Measurements from ENCODE around the gene KHDC4.

Gene KHDC4

GRCh38 chr1:155968670-155969069 is 34.5 kb upstream of the KHDC4 start:
- DNase-seq: no peak

DNA sequence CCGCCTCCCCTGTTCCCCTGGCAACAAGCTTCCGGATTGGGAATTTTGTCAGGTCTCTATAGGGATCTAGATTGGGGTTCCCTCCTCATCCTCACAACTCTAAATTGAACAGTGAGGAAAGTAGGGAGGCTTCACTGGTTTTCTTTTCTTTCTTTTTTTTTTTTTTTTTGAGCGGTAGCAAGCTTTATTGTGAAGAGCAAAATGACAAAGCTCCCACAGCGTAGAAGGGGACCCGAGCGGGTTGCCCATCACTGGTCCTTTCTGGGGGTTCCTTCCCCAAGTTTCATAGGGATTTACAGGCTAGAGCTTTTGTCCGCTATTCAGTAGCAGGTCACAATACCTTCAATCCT is 33.8 kb upstream of the KHDC4 start:
- no peak for DNase-seq

GRCh38 chr1:155967341-155968050 is 33.3 kb upstream of the KHDC4 start:
- no peak for DNase-seq

GRCh38 chr1:155966750-155967149 is 32.5 kb upstream of the KHDC4 start:
- no peak for DNase-seq

DNA sequence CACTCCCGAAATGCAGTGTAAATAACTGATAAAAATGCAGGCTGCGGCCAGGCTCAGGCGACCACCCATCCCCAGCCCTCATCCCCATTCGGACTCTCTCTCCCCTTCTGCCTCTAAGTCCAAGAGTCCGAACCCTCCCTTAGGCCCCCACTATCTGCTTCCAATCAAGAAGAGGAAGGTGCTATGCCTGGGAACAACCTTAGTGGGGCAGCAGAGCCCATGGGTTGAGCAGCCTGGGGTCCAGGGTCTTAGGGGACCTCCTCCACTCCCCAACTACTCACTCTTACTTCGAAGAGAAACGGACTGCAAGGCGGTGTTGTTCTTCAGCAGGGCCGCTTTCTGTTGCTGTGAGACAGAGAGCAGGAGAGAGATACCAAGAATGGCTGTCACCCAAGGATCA is 31.9 kb upstream of the KHDC4 start:
- no peak for DNase-seq

DNA sequence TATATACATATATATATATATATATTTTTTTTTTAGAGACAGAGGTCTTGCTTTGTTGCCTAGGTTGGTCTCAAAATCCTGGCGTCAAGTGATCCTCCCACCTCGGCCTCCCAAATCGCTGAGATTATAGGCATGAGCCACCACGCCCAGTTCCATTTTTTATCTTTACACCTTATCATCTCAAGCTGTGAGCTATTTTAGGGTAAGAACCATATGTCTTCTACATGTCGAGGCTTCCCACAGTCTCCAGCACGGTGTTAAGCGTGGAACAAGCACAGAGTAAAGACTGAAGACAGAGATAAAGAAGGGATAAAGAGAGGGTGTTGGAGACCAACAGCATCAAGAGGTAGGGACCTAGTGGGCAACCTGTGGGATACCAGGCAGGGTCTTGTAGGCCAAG is 30.0 kb upstream of the KHDC4 start:
- no peak for DNase-seq

DNA sequence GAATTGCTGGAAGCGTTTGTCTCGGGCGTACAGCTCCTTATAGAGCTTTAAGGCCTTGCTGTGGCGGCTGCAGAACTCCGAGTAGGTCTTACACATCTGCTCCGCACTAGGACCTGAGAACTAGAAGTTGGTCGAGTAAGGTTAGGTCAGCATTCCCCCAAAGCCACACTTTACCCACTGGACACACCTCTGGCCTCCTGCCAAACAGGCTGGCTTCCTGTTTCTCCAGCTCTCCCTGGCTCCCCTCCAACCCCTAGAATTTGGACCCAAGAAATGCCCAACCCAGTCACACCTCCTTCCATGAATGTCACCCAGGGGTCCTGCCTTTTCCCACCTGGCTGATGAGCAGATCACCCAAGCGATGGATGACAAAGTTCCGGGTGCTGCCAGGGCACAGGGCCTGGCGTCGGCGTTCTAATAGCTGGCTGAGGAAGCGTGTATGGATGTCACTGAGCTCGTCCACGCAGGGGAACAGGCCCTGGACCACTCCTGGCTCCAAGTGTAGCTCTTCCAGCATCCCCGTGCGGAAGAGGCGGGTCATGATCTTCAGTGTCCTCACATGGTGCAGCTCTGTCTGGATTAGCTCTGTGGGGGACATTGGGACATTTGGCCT is 28.5 kb upstream of the KHDC4 start:
- no peak for DNase-seq

DNA sequence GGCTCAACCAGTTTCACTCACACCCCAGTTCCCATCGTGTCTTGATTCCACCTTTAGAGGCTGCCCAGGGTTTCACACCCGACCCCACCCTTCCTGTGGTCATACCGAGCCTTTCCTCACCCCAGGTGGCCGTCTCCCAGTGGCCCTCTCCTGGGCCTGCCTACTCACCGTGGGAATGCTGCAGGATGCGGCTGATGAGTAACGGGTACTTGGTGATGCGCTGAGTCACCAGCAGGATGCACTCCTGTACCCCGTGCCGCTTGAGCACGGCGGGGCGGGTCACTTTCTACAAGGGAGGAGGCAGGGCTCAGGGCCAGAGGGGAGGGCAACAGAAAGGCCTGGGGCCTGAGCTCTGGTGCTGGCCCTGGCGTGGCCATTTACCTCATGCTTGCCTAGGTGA is 27.7 kb upstream of the KHDC4 start:
- DNase-seq: no peak

DNA sequence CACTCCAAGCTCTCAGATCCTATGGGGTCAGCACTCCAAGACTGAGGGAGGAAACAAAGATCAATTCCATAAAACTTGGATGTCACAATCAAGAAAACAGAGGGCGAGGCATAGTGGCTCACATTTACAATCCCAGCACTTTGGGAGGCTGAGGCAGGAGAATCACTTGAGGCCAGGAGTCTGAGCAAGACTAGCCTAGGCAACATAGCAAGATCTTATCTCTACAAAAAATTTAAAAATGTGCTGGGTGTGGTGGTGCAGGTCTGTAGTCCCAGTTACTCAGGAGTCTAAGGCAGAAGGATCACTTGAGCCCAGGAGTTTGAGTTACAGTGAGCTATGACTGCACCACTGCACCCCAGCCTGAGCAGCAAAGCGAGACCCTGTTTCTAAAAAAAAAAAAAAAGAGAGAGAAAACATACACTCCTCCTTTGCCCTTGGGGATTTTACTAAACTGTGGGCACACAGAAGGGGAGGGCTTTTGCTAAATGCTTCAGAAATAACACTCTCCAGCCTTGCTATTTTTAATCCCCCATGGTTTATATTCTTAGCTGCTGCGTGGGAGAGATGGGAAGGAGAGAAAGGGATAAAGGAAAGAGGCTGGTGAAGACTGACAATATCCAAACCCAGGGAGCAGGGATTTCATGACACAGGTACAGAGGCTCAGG is 26.0 kb upstream of the KHDC4 start:
- DNase-seq: no peak

DNA sequence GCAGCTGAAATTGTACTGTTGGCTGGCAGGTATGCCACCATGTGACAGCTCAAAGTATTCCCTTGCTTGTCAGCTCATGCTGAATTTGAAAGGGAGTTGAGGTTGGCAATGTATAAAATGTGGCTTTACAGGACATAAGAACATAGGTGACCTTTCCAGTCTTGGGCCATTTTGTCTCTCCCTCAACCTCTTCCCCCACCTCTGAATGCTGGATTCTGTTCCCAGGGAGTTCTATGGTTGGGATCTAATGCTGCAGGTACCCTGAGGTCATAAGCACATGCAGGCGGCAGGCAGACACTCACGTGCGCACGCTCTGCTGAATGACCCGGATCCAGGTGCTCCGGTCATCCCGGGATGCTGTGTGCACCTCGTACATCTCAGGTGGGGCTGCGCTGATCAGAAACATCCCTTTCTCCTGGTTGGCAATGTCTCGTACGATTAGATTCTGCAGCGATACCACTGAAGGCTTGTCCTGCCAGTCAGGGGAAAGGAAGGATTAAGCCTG is 23.2 kb upstream of the KHDC4 start:
- DNase-seq: no peak

DNA sequence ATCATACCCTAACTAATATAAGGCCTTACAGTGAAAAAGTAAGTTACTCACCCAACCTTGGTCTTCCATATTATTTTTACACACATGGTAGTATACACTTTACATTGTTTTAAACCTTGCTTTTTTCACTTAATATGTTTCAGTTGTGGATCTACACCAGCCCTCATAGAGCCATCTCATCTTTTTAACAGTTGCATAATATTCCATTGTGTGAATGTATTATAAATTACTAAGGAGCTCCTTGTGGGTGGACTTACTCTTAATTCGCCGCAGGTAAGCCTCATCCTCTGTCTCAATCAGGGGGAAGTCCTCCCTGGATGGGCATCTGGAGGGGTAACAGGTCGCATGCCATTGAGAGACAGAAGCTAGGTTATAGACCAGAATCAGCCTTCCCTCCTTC is 20.4 kb upstream of the KHDC4 start:
- DNase-seq: no peak

DNA sequence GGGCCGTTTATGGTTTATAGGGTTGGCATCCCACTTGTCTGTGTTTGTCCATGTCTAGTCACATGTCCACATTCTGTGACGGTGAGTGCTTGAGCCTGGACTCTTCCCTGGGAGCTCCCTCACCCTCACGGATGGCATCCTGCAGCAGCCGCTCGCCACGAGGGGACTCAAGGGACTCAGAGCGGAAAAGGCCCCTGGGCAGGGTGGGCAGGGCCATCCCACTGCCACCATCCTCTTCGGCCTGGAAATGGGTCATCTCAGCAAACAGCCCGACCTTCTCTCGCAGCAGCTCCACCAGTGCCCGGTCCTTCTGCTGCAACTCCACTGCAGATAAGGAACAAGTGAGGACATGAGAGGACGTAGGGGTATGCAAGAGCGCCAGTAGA is 18.3 kb upstream of the KHDC4 start:
- DNase-seq: no peak

DNA sequence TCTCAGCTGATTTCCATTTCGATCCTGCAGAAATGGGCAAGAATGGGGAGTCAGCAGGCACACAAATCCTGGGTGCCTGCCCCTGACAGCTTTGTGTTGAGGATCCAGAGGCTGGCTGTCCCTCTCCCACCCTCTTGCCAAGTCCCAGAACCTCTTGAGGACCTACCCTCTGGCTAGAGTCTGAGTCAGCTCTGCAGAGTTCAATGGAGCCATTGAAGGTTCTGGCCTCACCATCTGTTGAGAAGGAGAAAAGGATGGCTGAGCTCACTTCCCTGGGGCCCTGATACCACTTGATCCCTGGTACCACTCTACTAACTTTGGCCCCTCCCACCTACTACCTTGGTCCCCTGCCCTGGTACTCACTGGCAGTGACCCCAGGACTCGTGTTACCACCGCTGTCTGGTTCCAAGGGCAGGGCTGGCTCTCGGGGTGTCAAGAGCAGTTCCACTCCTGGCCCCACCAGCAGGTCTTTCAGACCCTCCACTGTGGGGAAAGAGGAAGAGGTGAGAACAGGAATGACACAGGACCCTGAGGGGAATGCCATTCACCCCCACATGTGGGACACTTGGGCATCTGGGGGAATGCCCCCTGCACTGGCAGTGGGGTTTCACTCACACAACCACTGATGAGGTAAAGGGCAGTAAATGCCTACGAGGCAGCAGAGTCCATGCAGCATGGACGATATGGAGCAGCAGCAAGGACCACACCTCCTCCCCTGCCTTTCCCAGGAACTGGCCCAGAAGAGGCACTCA is 17.7 kb upstream of the KHDC4 start:
- DNase-seq: no peak

GRCh38 chr1:155950829-155951228 is 16.6 kb upstream of the KHDC4 start:
- no peak for DNase-seq

- no peak for DNase-seq
These were observed 13.5 kb upstream of the KHDC4 start for GRCh38 chr1:155947741-155948140.

DNA sequence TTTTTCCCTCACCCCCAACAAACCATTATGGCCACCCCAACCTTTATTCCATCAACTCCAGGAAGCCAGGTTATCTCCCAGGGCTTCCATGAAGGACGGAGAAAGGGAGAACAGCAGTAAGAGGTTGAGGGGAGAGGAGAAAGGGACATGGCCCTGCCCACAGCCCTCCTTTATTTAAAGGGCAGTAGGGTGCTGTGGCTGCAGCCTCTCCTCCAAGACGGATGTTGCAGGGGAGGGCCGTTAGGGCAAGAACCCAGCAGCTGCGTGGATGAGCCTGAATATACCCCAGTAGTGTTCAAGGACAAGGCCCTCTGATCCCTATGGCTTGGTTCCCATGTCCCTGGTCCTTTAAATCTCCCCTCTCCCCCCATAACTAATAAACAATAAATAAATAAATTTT is 13.1 kb upstream of the KHDC4 start:
- DNase-seq: no peak

DNA sequence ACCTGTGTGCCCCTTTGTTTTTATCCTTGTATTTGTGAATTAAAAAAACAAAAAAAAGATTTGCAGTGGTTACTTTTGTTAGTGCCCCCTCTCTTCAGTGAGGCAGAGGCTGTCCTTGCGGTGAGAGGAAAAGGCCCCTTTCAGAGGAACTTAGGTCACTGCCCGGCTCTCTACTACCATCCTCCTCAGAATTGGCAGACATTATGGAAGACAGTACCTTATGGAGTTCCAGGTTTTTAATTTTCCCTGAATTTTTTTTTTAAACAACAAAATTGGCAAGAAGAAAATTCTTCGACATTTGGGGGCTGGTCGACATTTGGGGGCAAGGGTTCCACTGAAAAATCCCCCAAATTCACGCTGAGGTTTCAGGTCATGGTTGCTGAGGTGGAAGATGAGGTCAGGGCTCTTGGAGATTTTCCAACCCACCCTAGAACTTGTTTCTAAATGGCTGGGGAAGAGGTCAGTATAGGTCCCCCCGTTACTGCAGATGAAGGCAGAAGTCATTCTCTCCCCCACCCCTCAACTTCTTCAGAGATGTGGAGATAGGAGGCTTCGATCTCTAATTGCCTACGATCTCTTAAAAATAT is 12.5 kb upstream of the KHDC4 start:
- no peak for DNase-seq

GRCh38 chr1:155944444-155944799 is 10.2 kb upstream of the KHDC4 start:
- no peak for DNase-seq

DNA sequence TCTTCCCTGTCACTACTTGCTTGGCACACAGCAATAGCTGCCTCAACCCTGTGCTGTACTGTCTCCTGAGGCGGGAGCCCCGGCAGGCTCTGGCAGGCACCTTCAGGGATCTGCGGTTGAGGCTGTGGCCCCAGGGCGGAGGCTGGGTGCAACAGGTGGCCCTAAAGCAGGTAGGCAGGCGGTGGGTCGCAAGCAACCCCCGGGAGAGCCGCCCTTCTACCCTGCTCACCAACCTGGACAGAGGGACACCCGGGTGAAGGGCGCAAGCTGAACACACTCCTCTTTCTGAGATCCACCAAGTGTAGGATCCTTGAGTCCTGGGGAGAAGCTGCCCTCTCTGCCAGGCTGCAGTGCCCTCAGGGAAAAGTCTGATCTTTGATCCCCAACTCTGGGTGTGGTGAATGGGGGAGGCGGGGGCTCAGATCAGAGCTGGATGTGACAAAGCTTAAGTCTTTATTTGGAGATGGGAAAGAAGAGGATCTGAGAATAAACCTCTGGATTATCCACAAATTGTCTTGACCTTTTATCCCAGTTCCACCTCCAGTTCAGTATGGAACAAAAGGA is 8.4 kb upstream of the KHDC4 start:
- DNase-seq: no peak

- DNase-seq: no peak
These were observed 7.8 kb upstream of the KHDC4 start for GRCh38 chr1:155941845-155942531.

DNA sequence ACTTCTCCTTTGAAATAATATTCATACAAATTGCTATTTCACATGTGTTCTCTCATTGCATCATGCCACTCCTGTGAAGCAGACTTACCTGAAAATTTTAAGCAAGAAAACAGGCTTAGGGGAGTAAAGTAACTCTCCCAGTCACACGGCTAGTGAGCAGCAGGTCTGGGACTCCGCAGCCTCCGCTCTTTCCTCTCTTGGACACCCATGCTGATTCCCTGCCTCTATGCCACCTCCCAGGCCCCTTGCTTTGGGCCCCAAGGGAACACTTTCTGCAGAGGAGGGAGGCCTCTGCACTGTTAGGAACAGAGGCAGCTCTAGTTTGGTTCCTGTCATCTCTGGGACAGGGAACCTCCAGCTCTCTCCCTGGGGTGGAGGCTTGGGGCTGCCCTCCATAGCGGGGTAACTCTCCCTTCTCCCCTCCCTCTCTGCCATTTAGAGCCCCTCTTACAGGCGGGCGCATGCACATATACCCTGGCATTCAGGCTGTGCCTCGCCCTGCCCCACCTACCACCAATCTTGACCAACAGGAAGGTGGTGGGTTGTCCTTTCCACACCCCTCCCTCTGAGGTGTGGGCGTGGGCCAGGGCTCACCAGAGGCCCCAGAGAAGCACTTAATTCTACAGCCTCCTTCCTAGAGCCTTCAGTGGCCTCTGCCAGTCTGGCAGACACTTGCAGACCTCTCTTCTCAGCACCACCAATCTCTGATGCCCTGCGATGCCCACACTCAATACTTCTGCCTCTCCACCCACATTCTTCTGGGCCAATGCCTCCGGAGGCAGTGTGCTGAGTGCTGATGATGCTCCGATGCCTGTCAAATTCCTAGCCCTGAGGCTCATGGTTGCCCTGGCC is 7.0 kb upstream of the KHDC4 start, which contains the start of gene RXFP4:
Gene RXFP4 (plus strand): TSS at position 646 of the 852 bp plus-strand sequence. CDS start 72 bp downstream, at position 718.
- no peak for DNase-seq
